ENCODE measurements around the gene ME2. TPM values are rescaled to one million over a fixed set of nuclear protein-coding genes. Genes with fewer than 3 reads are reported as not detected.
"Not testable (repeated sequence)": the region's sequence is repeated elsewhere in the genome, so short reads cannot be mapped to it uniquely, and the experiment has no call there.

The ME2 gene
- total and polyA plus RNA-seq, 12 donors = 21.7 to 104 (median 72.5) TPM

DNA sequence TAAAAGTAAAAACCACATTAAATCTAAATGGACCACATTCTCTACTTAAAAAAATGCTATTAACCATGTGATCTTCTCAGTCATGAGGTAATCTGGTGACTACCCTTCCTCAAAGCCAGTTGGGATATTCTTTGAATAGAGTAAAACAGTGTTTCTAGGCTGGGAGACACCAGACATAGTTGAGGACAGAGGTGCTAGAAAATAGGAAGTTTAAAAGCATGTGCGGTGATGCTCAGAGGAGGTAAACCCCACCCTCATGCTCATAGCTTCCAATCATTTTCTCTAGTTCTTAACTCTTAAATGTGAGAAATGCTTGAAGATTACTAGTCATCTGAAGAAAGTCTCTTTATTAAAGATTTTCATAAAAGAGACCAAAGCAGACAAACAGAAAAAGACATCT lies 58.3 kb downstream of the ME2 start:
- TF ChIP-seq CTCF (IDR thresholded peaks at IDR 0.05) = no peak
- Histone ChIP-seq H3K27ac (no peak overlapping the region), H3K36me3 (peaks cover 0 to 76% (median 0%) of the 10 kb centered on the region in 9 donors), H3K4me1 (no peaks in the 10 kb centered on the region), H3K9me3 (no peaks in the 10 kb centered on the region), H3K27me3 (no peaks in the 10 kb centered on the region), H3K4me3 (no peak overlapping the region)
- DNase-seq (no peak), ATAC-seq (no peak)
- WGBS, 2 donors = 94 to 100% methylated on average over 1 of the region's 1 CpG
- intact Hi-C loops (cut with DNase I) = loop anchor here in 1 of 10 donors (5.0 kb wide), 1 partner anchor 1190 kb away; no protein-coding TSS in a partner anchor

DNA sequence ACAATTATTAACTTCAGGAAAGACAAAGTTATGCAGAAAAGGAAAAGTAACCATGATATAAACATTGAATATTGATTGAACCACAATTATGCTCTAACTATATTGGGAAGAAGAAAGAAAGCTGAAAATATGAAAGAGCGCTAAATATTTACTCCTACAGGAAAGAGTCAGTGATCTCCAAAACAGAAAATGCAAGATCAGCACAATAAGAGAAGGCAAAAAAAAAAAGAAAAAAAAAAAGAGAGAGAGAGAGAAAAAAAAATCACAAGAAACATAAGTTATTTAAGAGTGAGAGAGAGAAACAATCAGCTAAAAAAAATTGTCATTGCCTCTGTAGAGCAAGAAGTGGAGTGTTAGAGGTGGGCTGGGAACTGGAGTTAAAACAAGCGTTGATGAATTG lies 60.0 kb downstream of the ME2 start:
- Histone ChIP-seq H3K36me3 (peaks cover 0 to 76% (median 0%) of the 10 kb centered on the region in 9 donors), H3K27me3 (no peaks in the 10 kb centered on the region), H3K27ac (no peak overlapping the region), H3K9me3 (no peaks in the 10 kb centered on the region), H3K4me3 (no peak overlapping the region), H3K4me1 (peaks cover 0 to 5% (median 0%) of the 10 kb centered on the region in 9 donors)
- intact Hi-C loops (cut with DNase I) = loop anchor here in 1 of 10 donors (5.0 kb wide), 1 partner anchor 1188 kb away; no protein-coding TSS in a partner anchor
- no peak for TF ChIP-seq CTCF (IDR thresholded peaks at IDR 0.05)
- ATAC-seq (no peak), DNase-seq (no peak)
- 94 to 100% methylated on average over 2 of the region's 2 CpGs for WGBS, 2 donors

GRCh38 chr18:50944245-50944932 lies 65.5 kb downstream of the ME2 start:
- peak in 4 of 8 donors; percentile 44 to 73 (median 68) for ATAC-seq
- no peak for DNase-seq
- TF ChIP-seq CTCF (IDR thresholded peaks at IDR 0.05) = no peak
- Histone ChIP-seq H3K9me3 (no peaks in the 10 kb centered on the region), H3K4me3 (no peak overlapping the region), H3K4me1 (peaks cover 0 to 12% (median 0%) of the 10 kb centered on the region in 9 donors), H3K27me3 (no peaks in the 10 kb centered on the region), H3K36me3 (peaks cover 0 to 83% (median 5%) of the 10 kb centered on the region in 9 donors), H3K27ac (peak overlapping the region in 1 of 10 donors; percentile 59)
- 89 to 93% methylated on average over 4 of the region's 4 CpGs for WGBS, 2 donors
- intact Hi-C loops (cut with DNase I) = no loop called here

GRCh38 chr18:50945918-50946317 lies 67.0 kb downstream of the ME2 start:
- H3K27ac ChIP-seq; H3K27me3 ChIP-seq; DNase-seq; H3K9me3 ChIP-seq; intact Hi-C loops (cut with DNase I); H3K4me3 ChIP-seq; ATAC-seq: not testable (repeated sequence)
- Histone ChIP-seq H3K4me1 (peaks cover 0 to 12% (median 0%) of the 10 kb centered on the region in 9 donors), H3K36me3 (peaks cover 0 to 73% (median 5%) of the 10 kb centered on the region in 9 donors)
- 100% methylated on average over 2 of the region's 2 CpGs for WGBS, 2 donors

DNA sequence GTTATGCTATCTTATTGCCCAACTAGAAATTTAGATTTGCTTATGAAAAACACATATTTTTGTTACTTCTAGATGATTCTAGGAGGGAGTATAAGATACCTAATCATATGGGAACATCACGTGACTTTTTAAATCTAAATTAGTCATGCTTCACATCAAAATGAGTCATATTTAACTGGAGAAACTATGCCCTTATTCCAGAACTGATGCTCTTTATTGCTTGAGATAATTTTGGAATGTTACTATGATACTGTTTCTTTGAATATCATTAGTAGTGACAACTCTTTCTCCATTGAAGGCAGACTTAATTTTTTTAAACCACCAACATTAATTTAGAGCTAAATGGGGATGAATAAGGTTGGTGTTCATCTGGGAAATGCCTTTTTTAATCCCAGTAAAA lies 69.0 kb downstream of the ME2 start:
- TF ChIP-seq CTCF (IDR thresholded peaks at IDR 0.05) = no peak
- peaks cover 0 to 12% (median 0%) of the 10 kb centered on the region in 9 donors for H3K4me1 ChIP-seq
- no peaks in the 10 kb centered on the region for H3K27me3 ChIP-seq
- no peak overlapping the region for H3K27ac ChIP-seq
- intact Hi-C loops (cut with DNase I) = no loop called here
- WGBS, 2 donors = 73 to 87% methylated on average over 1 of the region's 1 CpG
- no peaks in the 10 kb centered on the region for H3K9me3 ChIP-seq
- ATAC-seq (no peak), DNase-seq (no peak)
- no peak overlapping the region for H3K4me3 ChIP-seq
- H3K36me3 ChIP-seq = peaks cover 0 to 55% (median 5%) of the 10 kb centered on the region in 9 donors

Measured in heart right ventricle (tissue), 16 donors.